Urothelium cell line (cell line): ENCODE data around the gene TRIP11.

Experiments
- DNase-seq: peaks from one replicate; pipeline ENCODE4 v3.0.0; 2011; ENCODE audit warnings: low spot score, mixed read lengths
- FAIRE-seq: peaks from 2 replicates; lab custom pipeline; 2011; peaks lifted over from hg19 to GRCh38; lab: Jason Lieb, UNC

Gene TRIP11

GRCh38 chr14:91926131-91926890 lies 113.5 kb downstream of the TRIP11 start:
- FAIRE-seq (no peak), DNase-seq (no peak)

GRCh38 chr14:91925727-91926121 lies 114.1 kb downstream of the TRIP11 start:
- DNase-seq, result no peak
- no peak for FAIRE-seq

- no peak for DNase-seq
- no peak for FAIRE-seq
Observed at GRCh38 chr14:91925001-91925726, 114.7 kb downstream of the TRIP11 start.

- no peak for FAIRE-seq
Observed at GRCh38 chr14:91920526-91920925, 119.3 kb downstream of the TRIP11 start.

GRCh38 chr14:91919814-91920213 lies 120.0 kb downstream of the TRIP11 start:
- FAIRE-seq, result no peak
- DNase-seq, result no peak

More at GRCh38 chr14:91920526-91920925, 119.3 kb downstream of the TRIP11 start:
- DNase-seq, result no peak

- DNase-seq (no peak), FAIRE-seq (no peak)
Observed at GRCh38 chr14:91918186-91918883, 121.5 kb downstream of the TRIP11 start.
